Non-pigmented ciliary epithelial cell (primary cell): ENCODE measurements around the gene AK3.
"Not testable (repeated sequence)": the region's sequence is repeated elsewhere in the genome, so short reads cannot be mapped to it uniquely, and the experiment has no call there.

ENCODE experiments used
- DNase-seq: peaks from one replicate; pipeline ENCODE4 v3.0.0-alpha.2; 2010; ENCODE audit warnings: low read depth

AK3 gene

GRCh38 chr9:4665357-4665756, 75.6 kb downstream of the AK3 start:
- DNase-seq: no peak

DNA sequence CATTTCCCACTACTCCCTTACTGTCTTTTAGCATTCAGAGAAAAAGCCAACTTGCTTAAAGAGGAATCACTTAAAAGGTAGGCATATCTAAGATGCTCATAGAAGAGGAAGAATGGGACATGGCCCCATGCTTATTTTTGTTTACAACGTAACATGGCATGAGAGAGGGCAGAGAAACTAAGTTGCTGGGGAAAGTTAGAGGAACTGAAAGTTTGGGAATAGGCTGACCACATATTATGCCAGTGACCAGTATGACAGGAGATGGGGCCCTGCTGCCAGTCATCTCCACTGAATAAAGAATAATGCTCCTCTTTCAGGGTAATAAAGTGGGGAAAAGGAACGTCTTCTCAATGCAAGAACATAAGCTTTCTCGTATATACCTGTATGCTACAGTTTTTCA, 77.0 kb downstream of the AK3 start:
- DNase-seq: no peak

GRCh38 chr9:4662989-4663792, 77.8 kb downstream of the AK3 start:
- DNase-seq: no peak

GRCh38 chr9:4662108-4662988, 78.7 kb downstream of the AK3 start, which contains the start of gene PLPP6:
Gene PLPP6 (plus strand): TSS chr9:4662294. CDS start chr9:4662376, 82 bp downstream.
- DNase-seq: no peak

DNA sequence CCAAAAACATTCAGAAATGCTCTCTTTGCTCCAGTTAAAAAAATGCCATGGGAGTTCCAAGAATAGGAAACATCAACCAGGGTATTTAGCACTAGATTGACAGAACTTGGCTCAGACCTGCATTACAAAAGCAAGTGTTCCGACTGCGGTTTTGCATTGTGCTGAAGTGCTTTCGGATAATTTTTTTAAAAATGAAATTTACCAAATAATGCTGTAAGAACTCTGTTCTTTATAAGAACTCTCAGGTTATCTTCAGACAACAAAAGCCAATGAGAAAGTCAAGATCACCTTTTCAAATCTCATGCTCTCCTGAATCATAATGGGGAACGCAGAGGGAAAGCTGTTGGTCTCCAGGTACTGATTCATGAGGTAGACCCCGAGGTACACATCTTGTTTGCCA, 79.4 kb downstream of the AK3 start:
- DNase-seq: no peak

DNA sequence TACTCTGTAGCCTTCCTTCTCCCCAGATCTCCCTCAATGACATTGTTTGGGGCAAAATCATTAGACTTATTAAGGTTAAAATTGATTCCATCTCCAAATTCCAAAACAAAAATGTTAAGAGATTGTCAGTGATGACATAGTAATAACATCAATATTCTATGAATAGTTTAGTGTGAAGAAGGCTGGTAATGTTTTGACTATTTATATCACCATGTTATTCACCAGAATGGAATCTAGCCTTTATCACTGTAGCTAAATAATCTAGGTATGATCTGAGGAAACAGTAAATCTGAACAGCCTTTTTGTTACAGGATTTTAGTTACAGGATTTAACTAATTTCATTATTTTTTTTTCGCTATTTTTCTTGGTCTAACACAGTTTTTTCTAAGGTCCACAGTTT, 79.8 kb downstream of the AK3 start:
- no peak for DNase-seq

DNA sequence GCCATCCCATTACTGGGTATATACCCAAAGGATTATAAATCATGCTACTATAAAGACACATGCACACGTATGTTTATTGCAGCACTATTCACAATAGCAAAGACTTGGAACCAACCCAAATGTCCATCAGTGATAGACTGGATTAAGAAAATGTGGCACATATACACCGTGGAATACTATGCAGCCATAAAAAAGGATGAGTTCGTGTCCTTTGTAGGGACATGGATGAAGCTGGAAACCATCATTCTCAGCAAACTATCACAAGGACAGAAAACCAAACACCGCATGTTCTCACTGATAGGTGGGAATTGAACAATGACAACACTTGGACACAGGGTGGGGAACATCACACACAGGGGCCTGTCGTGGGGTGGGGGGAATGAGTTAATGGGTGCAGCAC, 80.3 kb downstream of the AK3 start:
- DNase-seq: not testable (repeated sequence)
